Thyroid gland (tissue), 4 donors: ENCODE results near the gene AMDHD2. TPM values are rescaled to one million over a fixed set of nuclear protein-coding genes. Genes with fewer than 3 reads are reported as not detected.
A peak's percentile ranks its signal among the peaks of the same experiment; 100 is the strongest.

Experiments
- DNase-seq, 2 donors: peaks; one replicate each; pipeline ENCODE4 v3.0.0-alpha.2; 2019
- H3K27ac ChIP-seq, 3 donors: fragments of 200-600 bp; sonication (generic); 1 replicate in 2 of 3; 2 replicates in 1 of 3; pipeline ENCODE4 v1.5.1; 2016 to 2019; ENCODE audit warnings: mild to moderate bottlenecking in 1 of 3, moderate library complexity in 1 of 3
- H3K27me3 ChIP-seq: fragments of 200-600 bp; sonication (generic); one replicate; pipeline ENCODE4 v1.5.1; 2019
- H3K36me3 ChIP-seq, 2 donors: fragments of 200-600 bp; sonication (generic); one replicate each; pipeline ENCODE4 v1.5.1; 2016 to 2019
- H3K4me1 ChIP-seq, 2 donors: fragments of 200-600 bp; sonication (generic); one replicate each; pipeline ENCODE4 v1.5.1; 2017 to 2019
- H3K4me3 ChIP-seq, 3 donors: fragments of 200-600 bp; sonication (generic); replicated peaks in 1 of 3; 1 replicate in 2 of 3; 2 replicates in 1 of 3; pipeline ENCODE4 v1.5.1; 2016; ENCODE audit warnings: mild to moderate bottlenecking in 1 of 3
- H3K9me3 ChIP-seq: fragments of 200-600 bp; sonication (generic); one replicate; pipeline ENCODE4 v1.5.1; 2017
- POLR2A ChIP-seq, 2 donors: fragments of 450-650 bp; IDR thresholded peaks; one replicate each; pipeline ENCODE4 v1.6.1; 2017; ENCODE audit warnings: antibody characterized with exemption in 2 of 2, mild to moderate bottlenecking in 2 of 2, moderate library complexity in 1 of 2
- WGBS, 2 donors: methylation state at CpG; one replicate each; pipeline ENCODE4 v1.1.5; 2017; 5-methylcytosine and 5-hydroxymethylcytosine counted together
- intact Hi-C: fragments of 100-400 bp; cut with DNase I; formaldehyde crosslinking; loops from one replicate; pipeline ENCODE4 v1.15.1; 2023
- total RNA-seq, 4 donors: library from RNA; depleted of rRNA; stranded (reverse); fragments of >200 nt; gene quantifications; one replicate each; pipeline ENCODE4 v1.2.3, GENCODE V29; 2016
- TF ChIP-seq, protein P1 (sequence below), 6 experiments: fragments of 200-600 bp in 3 of 6; fragments of 450-650 bp in 3 of 6; sonication (generic) in 3 of 6; IDR thresholded peaks; one replicate each; pipeline ENCODE4 v1.5.1; 2016 to 2019; ENCODE audit warnings: antibody characterized with exemption in 6 of 6, mild to moderate bottlenecking in 2 of 6, inconsistent platforms in 1 of 6, moderate library complexity in 1 of 6

Gene AMDHD2
- total RNA-seq, 4 donors from 2014 or later = 32.6 to 43.5 (median 37.9) TPM

DNA sequence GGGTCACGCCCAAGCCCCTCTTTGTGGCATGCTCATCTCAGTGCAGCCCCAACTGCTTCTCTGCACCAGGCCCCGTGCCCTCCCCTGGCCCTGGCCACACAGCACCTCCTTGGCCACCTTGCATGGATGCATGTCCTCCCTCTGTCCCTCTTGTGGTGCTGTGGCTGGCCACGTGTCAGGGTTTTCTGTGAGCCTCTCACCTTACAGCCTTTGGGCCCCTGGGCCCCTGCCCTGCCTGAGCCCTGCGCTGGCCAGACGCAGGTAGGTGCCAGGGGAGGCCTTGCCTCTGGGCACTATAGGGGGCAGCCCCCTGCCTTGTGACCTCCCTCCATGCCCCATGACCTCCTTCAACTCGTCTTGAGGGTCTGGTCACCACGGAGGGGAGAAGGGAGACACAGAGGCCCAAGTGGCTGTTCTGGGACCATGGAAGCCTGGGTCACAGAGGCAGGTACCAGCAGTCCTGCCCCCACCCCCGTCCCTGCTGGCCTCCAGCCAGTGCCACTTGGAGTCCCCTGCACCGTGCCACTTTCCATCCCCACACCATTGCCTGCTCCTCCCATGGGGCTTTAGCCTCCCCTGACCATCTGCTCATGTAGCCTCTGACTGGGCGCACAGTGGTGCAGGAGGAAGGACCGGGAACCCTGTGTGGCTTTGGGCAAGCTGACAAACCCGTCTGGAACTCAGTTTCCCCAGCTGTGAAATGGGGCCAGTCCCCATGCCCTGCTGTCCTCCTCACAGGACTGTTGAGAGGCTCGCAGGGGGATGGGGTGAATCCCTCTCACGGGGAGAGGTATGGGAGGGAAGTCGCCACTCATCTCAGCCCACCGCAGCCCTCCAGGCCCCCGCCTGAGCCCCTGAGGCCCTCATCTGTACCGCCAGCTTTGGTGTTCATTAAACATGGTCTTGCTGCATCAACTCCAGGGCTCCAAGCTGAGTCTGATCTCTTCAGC lies 17.9 kb upstream of the AMDHD2 start:
- Histone ChIP-seq H3K9me3 (no peaks in the 10 kb centered on the region), H3K36me3 (no peaks in the 10 kb centered on the region), H3K27ac (peak overlapping the region; percentile 13 to 90 (median 31)), H3K4me1 (peaks cover 42 to 55% of the 10 kb centered on the region in 2 donors), H3K4me3 (no peak overlapping the region), H3K27me3 (no peaks in the 10 kb centered on the region)
- 55 to 65% methylated on average over 14 to 17 of the region's 18 CpGs for WGBS, 2 donors
- intact Hi-C loops = loop anchor here (5.0 kb wide), 3 partner anchors 75 to 305 kb away; partner anchors contain the start of genes ABCA3, CASKIN1 and CCNF
- DNase-seq = no peak
- TF ChIP-seq POLR2A (IDR thresholded peaks at IDR 0.05) = no peak
- TF ChIP-seq, protein P1, sequence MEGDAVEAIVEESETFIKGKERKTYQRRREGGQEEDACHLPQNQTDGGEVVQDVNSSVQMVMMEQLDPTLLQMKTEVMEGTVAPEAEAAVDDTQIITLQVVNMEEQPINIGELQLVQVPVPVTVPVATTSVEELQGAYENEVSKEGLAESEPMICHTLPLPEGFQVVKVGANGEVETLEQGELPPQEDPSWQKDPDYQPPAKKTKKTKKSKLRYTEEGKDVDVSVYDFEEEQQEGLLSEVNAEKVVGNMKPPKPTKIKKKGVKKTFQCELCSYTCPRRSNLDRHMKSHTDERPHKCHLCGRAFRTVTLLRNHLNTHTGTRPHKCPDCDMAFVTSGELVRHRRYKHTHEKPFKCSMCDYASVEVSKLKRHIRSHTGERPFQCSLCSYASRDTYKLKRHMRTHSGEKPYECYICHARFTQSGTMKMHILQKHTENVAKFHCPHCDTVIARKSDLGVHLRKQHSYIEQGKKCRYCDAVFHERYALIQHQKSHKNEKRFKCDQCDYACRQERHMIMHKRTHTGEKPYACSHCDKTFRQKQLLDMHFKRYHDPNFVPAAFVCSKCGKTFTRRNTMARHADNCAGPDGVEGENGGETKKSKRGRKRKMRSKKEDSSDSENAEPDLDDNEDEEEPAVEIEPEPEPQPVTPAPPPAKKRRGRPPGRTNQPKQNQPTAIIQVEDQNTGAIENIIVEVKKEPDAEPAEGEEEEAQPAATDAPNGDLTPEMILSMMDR (IDR thresholded peaks at IDR 0.05) = no peak

DNA sequence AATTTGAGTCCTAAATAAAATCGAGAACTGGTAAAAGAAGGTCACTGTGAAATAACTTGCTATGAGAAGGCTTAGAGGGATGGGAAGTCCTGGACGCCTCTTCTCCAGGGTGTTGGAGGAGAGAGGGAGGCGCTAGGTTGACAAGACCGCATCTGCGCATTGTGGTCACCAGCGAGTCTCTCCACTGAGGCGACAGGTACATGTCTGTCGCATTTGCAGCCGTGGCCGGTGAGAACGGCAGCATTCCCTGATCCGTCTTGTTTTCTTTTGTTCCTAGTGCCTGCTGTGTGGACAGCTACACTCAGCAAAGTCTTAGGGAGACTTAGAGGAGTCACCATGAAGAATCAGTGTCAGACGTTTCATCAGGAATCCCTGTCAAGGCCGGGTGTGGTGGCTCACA lies 14.5 kb upstream of the AMDHD2 start:
- no peaks in the 10 kb centered on the region for H3K36me3 ChIP-seq
- H3K4me3 ChIP-seq = no peak overlapping the region
- no peaks in the 10 kb centered on the region for H3K9me3 ChIP-seq
- no peak for DNase-seq
- 90 to 91% methylated on average over 14 of the region's 14 CpGs for WGBS, 2 donors
- H3K27ac ChIP-seq = no peak overlapping the region
- H3K4me1 ChIP-seq = peaks cover 17 to 22% of the 10 kb centered on the region in 2 donors
- no peak for TF ChIP-seq POLR2A (IDR thresholded peaks at IDR 0.05)
- TF ChIP-seq, protein P1 (IDR thresholded peaks at IDR 0.05) = no peak
- intact Hi-C loops = no loop called here
- no peaks in the 10 kb centered on the region for H3K27me3 ChIP-seq

DNA sequence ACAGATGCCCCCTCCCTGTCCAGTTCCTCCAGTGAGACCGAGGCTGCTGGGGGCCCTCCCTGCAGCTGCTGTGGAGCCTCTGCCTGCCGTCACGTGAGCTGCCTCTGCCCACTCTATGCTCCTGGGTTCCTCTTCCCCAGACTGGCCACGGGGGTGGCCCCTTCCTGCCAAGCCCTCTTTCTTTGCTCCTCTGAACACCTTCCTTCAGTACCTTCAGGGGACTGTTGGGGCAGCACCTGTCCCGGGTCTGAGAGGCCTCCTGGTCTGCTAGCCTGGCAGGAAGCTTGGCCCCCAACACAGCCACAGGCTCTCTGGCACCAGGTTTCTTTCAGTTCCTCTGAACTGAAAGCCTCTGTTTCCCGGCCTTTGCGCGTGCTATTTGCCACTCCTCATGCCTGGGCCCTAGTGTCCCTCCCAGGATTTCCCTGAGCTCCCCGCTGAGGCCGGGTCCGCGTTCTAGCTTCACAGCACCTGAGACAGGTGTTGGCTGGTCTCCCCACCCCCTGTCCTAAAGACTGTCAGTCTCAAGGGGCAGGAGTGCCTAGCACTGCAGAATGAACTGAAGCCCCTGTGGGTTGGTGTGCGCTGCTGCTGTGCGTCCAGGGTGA lies 13.0 kb upstream of the AMDHD2 start:
- Histone ChIP-seq H3K9me3 (no peaks in the 10 kb centered on the region), H3K36me3 (no peaks in the 10 kb centered on the region), H3K4me3 (no peak overlapping the region), H3K4me1 (peaks cover 11 to 12% of the 10 kb centered on the region in 2 donors), H3K27me3 (no peaks in the 10 kb centered on the region), H3K27ac (no peak overlapping the region)
- 78 to 79% methylated on average over 14 of the region's 14 CpGs for WGBS, 2 donors
- no peak for DNase-seq
- intact Hi-C loops = no loop called here
- TF ChIP-seq, protein P1 (IDR thresholded peaks at IDR 0.05) = no peak
- no peak for TF ChIP-seq POLR2A (IDR thresholded peaks at IDR 0.05)

DNA sequence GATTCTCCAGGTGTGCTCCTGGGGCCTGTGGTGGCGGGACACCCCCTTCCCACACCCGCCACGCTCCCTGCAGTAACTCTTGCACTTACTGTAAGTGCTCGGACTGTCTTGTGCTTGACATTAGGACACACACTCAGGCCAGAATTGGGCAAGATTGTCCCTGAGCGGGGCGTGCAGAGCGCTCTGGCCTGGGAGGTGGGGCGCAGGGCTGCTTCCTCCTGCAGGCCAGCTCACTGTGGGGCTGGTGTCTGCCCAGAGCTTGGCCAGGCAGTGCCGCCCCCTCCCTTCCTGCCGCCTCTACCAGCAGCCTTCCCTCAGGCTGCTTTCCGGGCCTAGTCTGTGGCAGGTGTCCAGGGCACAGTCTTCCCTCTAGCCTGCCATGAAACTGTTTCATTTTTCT lies 12.5 kb upstream of the AMDHD2 start:
- TF ChIP-seq, protein P1 (IDR thresholded peaks at IDR 0.05) = no peak
- TF ChIP-seq POLR2A (IDR thresholded peaks at IDR 0.05) = no peak
- DNase-seq = no peak
- H3K27me3 ChIP-seq = no peaks in the 10 kb centered on the region

More for the DNA sequence above, 12.5 kb upstream of the AMDHD2 start:
- WGBS, 2 donors = 87 to 97% methylated on average over 11 of the region's 11 CpGs
- intact Hi-C loops = no loop called here
- H3K4me1 ChIP-seq = peaks cover 9% of the 10 kb centered on the region in 2 donors
- no peaks in the 10 kb centered on the region for H3K9me3 ChIP-seq
- H3K36me3 ChIP-seq = no peaks in the 10 kb centered on the region
- H3K4me3 ChIP-seq = no peak overlapping the region
- no peak overlapping the region for H3K27ac ChIP-seq
